Epithelial cell of esophagus (primary cell): Measurements from ENCODE around the gene GAB1.

ENCODE experiments used
- DNase-seq: peaks from one replicate; pipeline ENCODE4 v3.0.0; 2010; ENCODE audit warnings: low read depth
- H3K4me3 ChIP-seq: 2 replicates; pipeline ENCODE4 v1.5.1; 2011; ENCODE audit warnings: mild to moderate bottlenecking, low read length, control low read depth
- TF ChIP-seq, protein P1 (sequence below): IDR thresholded peaks from 2 replicates; pipeline ENCODE4 v1.5.1; 2011; ENCODE audit warnings: low read depth, mild to moderate bottlenecking, low read length, control low read depth, inconsistent platforms; ENCODE audit not compliant: insufficient read depth; ENCODE audit errors: missing control alignments

Gene GAB1

DNA sequence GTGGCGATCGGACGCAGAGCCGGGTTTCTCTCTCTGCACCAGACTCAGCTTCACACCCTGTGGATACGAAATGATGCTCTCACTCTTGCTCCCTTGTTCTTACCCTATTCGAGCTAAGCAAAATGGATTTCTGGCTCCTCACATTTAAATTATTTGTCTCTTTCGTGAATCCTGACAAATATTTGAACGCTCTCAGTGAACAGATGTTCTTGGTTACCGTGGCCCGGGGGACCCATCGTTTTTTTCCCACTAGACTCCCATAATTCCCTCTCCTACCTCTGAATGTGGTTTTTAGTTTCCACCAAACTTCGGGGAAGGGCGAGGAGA, 177.5 kb downstream of the GAB1 start:
- no peak for DNase-seq
- TF ChIP-seq, protein P1, sequence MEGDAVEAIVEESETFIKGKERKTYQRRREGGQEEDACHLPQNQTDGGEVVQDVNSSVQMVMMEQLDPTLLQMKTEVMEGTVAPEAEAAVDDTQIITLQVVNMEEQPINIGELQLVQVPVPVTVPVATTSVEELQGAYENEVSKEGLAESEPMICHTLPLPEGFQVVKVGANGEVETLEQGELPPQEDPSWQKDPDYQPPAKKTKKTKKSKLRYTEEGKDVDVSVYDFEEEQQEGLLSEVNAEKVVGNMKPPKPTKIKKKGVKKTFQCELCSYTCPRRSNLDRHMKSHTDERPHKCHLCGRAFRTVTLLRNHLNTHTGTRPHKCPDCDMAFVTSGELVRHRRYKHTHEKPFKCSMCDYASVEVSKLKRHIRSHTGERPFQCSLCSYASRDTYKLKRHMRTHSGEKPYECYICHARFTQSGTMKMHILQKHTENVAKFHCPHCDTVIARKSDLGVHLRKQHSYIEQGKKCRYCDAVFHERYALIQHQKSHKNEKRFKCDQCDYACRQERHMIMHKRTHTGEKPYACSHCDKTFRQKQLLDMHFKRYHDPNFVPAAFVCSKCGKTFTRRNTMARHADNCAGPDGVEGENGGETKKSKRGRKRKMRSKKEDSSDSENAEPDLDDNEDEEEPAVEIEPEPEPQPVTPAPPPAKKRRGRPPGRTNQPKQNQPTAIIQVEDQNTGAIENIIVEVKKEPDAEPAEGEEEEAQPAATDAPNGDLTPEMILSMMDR: no peak

DNA sequence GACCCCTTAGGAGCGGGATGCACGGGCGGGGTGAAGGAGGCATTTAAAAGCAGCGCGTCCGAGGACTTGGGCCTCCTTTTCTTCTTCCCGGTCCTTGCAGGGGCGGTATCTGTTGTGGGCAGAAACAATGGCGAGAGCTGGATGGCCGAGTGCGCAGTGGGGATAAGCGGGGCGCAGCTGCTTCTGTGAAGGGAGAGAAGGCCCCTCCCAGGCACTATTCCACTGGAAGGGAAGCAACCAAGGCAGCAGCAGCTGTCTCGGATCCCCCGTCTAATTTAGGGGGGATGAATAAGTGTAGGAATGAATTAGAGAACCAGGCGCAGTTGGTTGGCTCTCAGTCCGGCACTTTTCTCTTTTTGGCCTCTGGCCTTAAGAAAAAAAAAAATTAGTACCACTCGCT, 177.8 kb downstream of the GAB1 start:
- TF ChIP-seq, protein P1: no peak
- H3K4me3 ChIP-seq: peak overlapping the region; percentile 96
- DNase-seq: peak; percentile 46

More for the DNA sequence above, 177.5 kb downstream of the GAB1 start:
- peak overlapping the region; percentile 96 for H3K4me3 ChIP-seq

DNA sequence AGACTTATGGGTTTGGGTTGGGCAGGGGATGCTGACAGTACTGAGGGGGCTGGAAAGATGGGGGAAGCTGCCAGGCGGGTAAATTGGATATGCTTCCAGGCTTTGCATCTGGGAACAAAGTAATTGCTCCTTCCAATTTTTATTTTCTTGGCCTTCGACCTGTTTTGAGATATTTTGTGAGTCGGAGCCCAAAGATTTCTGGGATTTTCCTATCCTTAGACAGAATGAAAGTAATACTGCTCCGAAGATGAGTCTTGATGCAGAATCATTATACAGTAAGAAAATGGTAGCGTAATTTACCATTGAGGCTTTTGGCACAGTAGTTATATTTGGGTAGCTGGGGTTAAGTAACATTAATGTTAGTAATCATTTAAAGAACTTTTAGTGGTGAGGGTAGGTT, 178.2 kb downstream of the GAB1 start:
- TF ChIP-seq, protein P1: no peak
- DNase-seq: no peak

DNA sequence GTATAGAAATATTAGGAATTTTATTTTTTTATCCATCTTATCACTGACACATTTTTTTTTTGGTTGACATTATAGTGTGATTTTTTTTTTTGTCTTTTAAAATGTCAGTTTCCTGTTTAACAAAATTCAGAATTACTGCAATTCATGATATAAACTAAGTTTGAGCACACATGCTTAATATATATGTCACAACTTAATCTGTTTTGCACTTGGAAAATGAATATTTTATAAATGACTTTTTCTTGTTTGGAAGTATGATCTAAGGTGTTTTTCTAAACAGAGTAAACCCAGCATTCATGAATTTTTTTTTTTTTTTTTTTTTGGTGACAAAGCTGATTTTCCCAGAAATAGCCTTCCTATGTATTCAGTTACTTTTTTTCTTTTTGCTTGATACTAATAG, 179.2 kb downstream of the GAB1 start:
- peak overlapping the region; percentile 96 for H3K4me3 ChIP-seq
- no peak for DNase-seq

More for the DNA sequence above, 178.2 kb downstream of the GAB1 start:
- H3K4me3 ChIP-seq: peak overlapping the region; percentile 96

DNA sequence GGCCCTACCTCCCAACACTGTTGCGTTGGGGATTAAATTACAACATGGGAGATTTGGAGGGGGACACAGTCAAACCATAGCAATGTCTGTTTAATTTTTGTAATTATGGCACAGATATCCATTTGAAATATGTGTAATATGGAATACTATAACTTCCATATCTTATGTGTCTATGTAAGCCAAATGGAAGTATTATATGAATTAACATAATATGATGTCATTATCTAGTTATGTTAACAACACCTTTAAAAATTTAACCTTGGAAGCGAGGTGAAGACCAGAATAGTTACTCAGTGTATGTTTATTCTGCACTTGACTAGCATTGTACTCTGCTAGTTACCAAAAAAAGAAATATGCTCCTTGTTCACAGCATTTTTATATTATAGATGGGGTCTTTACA, 181.1 kb downstream of the GAB1 start:
- H3K4me3 ChIP-seq: no peak overlapping the region
- TF ChIP-seq, protein P1: no peak
- no peak for DNase-seq

More for the DNA sequence above, 179.2 kb downstream of the GAB1 start:
- TF ChIP-seq, protein P1: no peak
